Vagina (tissue), 2 donors: Measurements from ENCODE around the gene KRTAP1-1.

Experiments
- POLR2A ChIP-seq, 2 donors: fragments of 450-650 bp; IDR thresholded peaks; one replicate each; pipeline ENCODE4 v1.6.1; 2017; ENCODE audit warnings: antibody characterized with exemption in 2 of 2, mild to moderate bottlenecking in 2 of 2, moderate library complexity in 2 of 2
- POLR2AphosphoS5 ChIP-seq, 2 donors: sonication (generic); formaldehyde crosslinking; IDR thresholded peaks; one replicate each; pipeline ENCODE4 v1.9.0; 2017; ENCODE audit warnings: antibody characterized with exemption in 2 of 2, mild to moderate bottlenecking in 2 of 2, low read depth in 1 of 2; ENCODE audit not compliant: insufficient read depth in 1 of 2

GRCh38 chr17:41061964-41062363 is 20.7 kb upstream of the KRTAP1-1 start:
- TF ChIP-seq POLR2A (IDR thresholded peaks at IDR 0.05) (no peak), POLR2AphosphoS5 (IDR thresholded peaks at IDR 0.05; ENCODE audit: insufficient read depth in 1 of 2, low read depth in 1 of 2) (no peak)
